NCI-H2171 treated with DMSO at 0.1 percent for 48 hours (cell line): ENCODE data around the gene ZNF750.

Experiments
- DNase-seq: peaks from one replicate; lab custom pipeline; 2025; lab: John Stamatoyannopoulos, UW

The ZNF750 gene

DNA sequence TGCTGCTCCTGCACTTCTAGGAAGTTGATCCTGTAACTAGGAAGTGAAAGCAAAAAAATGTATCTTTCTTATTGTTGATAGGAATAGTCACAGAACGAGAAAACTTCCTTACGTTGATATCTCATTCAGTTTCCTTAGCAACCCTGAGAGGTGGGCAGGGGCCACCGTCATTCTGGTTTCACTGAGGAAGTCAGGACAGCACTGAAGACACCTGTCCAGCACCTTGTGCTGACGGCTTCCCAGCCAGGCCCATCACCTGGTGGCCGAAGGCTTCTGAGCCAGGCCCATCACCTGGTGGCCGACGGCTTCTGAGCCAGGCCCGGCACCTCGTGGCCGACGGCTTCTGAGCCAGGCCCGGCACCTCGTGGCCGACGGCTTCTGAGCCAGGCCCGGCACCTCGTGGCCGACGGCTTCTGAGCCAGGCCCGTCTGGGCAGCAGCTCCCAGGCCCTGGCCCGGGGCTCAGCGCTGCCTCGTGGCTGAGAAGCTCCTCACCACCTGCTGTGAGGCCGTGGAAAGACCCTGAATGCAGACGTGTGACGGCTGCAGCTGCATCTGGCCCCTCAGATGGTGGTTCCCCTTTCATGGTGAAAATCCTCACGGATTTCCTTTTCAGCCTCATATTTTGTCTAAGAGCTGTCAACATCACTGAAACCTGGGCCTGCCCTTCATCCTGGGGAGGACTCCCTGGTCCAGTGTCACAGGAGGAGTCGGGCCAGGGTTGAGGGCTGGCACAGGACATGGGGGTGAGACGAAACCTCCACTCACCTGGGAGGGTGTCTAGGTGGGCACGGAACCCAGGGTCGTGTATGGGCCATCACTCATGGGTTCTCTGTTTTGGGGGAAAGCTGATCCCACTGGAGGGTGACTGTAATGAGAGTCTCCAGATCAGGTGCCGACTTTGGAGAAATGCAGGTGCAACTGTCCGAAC is 33.0 kb upstream of the ZNF750 start:
- no peak for DNase-seq

DNA sequence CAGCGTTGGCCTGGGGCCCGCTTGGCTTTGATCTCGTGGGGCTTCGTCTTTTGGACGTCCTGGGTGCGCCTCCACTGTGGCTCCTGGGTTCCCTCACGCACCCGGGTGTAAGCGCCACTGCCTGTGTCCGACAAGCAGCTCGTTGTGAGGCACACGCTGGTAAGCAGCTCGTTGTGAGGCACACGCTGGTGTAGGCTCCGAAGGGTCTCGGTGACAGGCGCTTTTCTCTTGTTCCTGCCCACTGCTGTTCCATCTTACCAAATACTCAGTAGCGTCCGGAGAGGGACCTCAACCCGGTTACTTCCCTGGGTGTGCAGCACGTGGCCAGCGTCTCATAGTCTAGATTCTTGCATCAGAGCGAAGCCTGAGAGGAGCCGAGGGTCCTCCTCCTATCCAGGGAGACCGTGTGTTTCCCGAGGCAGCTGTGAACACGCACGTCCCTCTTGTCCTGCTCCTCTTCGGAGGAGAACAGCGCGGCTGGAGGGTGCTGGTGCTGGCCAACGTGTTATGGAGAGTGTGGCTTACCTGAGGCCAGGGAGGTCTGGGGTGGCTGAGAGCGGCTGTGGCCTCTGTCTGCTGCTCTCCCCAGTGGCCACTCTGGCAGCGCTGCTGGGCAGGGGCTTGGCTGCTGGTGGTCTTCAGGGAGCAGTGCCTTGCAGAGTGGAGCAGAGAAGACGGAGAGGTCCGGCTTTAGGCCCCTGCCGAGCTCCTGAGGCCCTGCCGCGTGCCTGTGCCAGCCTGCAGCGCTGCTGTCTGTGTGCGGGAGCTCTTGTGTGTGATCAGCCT is 32.1 kb upstream of the ZNF750 start:
- DNase-seq, result no peak

DNA sequence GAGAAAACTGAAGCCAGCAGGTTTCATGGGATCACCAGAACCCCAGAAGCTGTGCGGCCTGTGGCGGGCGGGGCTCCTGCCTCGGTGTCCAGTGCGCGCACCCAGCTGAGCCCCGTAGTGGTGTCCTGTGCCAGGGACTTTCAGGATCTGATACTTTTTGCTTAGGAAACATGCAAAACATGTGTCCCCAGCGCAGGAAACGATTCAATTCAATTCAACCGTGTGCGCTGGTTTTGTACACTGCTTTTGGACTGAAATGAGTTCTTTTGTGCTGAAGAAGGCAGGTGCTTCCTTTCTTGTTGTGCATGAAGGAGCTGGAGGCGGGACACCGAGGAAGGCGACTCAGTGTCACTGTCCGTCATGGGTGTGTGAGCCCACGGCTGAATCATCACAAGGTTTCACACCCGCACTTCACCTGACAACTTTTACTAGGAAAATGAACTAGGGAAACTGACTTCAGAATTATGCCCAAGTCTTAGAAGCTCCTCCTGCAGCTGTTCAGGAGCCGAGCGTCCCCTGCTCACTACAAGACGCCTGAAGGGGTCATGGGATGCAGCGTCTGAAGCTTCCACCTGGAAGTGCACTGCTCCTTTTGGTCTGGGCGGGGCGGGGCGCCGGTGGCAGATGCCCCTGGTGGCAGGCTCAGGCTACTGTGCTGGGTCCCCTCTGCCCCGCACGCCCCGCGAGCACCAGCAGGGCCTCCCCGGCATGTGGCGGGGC is 31.4 kb upstream of the ZNF750 start:
- DNase-seq, result no peak

DNA sequence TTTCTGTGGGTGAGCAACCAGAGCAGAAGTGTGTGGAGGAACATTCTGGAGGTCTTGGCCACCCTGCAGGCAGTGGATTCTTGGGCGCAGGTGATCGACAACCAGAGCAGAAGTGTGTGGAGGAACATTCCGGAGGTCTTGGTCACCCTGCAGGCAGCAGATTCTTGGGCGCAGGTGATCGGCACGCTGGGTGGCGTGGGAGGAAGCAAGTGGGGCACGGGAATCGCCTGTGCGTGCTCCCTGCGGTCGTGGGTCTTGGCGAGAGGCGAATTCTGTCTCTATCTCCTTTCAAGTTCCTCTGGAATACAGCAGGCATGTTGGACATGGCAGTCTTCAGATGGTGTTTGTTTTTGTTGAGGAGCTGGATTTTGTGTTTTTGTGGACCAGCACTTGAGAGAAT is 30.7 kb upstream of the ZNF750 start:
- DNase-seq, result no peak

DNA sequence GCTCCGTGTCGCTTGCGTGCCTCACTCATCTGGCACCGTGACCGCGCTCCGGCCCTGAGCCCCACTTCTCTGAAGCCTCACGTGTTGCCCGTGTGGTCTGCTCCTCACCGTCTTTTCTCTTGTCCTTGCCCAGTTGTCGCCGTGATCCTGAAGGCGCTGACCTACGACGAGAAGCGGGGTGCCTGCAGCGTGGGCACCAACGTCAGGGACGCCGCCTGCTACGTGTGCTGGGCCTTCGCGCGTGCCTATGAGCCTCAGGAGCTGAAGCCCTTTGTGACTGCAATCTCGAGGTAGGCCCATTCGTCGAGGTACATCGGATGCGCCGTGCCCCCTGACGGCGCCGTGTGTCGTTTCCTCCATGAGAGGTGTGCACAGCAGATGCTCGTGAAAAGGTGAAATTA is 30.3 kb upstream of the ZNF750 start:
- no peak for DNase-seq

DNA sequence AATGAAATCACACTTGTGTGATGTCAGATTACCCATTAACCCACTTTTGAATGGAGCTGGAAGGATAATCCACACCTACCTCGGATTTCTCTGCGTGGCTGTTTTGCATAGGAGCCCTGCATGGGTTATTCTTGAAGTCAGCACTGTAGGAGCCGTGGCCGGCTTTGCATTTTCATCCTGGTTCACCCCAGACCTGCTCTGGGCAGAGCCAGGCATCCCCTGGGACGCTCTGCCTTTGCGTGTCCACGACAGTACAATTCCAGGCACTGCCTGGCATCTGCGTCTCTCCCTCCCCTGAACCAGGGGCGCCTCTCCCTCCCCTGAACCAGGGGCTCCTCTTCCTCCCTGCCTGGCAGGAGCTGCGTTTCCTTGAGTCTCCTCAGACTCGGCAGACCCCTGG is 29.7 kb upstream of the ZNF750 start:
- no peak for DNase-seq

DNA sequence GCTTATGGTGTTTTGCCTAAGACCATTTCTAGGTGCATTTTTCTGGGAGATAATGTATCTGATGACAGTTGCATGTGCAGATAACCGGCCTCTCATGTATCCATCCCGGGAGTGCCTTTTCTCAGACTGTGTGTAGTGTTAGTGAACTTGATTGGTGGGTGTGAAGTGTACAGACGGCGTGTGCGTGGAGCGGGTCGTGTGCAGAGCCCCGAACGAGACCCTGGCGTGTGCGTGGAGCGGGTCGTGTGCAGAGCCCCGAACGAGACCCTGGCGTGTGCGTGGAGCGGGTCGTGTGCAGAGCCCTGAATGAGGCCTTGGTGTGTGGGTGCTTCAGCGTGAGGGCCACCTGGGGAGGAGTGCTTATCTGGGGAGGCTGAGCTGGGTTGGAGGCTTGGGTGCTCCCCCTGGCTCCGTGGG is 28.9 kb upstream of the ZNF750 start:
- no peak for DNase-seq

DNA sequence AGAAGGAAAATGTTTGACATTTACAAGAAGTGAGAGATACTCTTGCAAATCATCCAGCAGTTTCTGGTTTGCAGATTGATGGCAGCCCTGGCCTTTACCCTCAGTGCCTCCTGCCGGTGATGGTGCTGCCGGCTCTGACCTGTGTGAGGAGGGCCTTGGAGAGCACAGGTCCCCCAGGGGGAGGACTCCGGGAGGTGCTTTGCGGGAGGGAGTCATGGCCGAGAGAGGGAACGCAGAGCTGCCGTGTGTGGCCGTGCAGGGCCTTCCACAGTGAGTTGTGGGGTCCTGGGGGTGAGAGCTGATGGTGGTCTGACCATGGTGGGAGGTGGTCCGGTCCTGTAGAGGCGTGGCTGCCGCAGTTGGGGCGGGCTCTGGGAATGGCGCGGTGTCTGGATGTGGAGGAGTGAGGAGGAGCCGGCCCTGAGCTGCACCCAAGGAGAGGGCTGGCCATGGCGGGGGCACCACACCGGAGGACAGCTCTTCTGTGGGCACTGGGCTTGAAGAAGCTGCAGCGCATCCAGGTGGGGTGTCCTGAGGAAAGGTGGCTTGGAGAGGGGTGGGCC is 28.0 kb upstream of the ZNF750 start:
- no peak for DNase-seq

DNA sequence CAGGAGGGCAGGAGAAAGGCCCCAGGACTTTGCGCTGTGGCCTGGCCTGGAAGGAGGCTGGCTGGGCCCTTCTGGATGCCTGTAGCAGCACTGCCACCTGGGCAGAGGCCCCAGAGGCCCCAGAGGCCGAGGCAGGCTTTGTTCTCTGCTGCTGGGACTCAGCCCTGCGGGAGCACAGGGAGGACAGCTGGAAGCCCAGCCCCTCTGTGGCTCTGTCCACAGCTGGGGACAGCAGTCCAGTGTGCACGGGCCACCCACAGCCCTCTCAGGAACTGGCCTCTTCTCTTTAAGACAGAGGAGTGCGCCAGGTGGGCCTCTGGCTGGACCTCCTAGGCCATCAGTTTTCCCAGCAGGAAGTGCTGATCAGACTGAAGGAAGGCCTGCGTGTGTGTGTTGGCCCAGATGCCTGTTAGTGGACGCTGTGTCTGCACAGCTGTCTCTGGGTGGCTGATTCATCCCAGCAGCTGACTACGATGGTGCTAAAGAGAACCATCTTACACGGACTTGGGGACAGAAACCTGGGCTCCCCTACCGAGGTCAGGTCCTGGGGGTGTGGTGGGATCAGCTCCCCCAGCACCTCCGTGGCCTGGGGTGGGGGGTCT is 26.9 kb upstream of the ZNF750 start:
- no peak for DNase-seq

DNA sequence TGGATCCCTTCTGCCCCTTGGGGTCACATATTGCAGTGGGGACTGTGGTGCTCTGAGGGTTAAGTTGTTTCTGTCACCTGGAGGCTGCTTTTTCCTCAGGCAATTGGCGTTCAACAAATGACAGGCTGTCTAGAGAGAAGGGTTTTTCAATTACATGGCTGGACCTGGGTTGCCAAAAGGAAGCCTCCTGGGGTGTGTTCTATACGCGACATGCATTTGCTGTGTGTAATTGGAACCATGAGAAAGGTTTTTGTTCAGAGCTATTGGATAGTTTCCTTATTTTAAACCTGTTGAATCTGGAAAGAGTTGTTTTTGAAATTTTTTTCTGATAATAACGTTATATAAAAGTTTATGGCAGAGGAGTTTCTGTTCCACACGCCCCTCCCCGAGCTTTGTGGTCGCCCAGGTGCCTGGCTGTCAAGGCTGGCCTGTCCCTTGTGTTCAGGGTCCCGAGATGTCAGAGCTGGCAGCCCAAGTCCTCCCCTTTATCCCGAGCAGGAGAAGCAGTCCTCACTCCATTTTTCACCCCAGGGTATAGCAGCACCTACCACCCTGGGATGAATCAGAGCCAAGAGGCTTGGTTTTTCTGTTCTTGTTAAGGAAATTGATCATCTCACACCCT is 26.1 kb upstream of the ZNF750 start:
- DNase-seq, result peak; percentile 30

DNA sequence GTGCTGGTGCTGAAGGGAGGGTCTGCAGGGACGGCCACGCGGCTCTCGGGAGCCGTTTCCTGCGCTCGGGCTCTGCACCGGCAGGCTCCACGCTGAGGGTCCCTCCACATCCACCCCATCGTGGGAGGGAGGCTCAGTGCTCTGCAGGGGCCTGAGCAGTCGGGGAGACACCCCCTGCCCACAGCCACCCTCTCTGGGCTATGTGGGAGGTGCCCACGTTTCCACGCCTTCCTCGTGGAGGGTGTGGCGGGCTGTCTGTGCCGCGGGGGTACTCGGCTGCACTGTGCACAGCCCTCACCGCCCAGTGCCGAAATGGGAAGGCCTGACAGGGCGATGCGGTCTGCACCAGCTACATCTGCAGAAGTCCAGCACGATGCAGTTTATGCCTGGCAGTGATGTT is 25.5 kb upstream of the ZNF750 start:
- DNase-seq, result no peak

DNA sequence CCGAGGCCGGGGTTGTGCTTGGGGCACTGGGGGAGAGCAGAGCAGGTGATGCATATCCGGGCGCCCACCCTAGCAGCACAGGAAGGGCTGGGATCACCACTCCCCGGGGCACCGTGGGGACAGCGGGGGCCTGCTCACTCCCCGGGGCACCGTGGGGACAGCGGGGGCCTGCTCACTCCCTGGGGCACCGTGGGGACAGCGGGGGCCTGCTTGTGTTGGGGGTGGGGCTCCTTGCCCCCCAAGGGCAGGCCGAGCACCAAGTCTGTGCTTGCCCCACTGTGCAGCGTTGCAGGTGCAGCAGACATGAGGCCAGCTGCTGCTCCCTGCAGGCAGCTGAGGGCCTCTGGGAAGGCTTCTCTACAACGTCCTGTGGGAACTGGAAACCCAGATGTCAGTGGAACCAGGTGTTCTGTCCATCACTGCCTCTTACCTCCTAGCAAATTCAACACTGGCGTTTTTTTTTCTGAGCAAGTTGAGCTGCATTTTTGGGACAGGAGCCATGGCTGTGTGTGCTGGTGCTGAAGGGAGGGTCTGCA is 25.0 kb upstream of the ZNF750 start:
- peak; percentile 89 for DNase-seq

DNA sequence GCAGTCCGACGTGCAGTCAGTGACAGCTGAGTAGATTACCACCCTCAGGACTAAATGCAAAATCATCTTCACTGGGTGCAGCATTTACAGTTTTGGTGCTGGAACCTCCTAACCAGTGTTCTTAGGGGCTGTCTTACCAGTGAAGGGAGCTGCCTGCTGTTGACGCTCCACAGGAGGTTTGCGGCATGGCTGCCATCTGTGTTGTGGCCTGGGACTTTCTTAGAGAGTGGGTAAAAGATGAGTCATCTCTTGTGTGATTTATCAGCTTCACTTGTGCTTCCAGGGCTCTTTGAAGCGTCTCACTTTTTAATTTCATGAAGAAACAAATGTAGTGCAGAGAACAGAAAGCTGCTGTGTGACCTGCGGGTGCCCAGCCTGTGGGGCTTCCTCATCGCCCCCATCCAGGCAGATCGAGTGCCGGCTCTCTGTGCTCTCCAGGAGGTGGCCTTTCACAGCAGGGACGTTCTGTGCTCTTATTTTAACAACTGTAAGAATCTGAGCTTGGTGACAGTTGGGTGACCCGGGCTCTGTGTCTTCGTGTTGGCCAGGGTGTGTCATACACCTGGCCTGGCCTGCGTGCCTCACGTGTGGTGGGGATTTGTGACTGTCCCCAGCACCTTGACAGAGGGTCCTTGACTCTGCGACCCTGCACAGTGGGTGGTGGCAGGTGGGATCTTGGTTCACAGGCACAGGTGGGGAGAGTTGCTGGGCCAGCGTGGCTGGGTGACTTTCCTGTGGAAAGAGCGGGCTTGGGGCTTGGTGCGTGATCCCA is 24.3 kb upstream of the ZNF750 start:
- DNase-seq, result peak; percentile 83

DNA sequence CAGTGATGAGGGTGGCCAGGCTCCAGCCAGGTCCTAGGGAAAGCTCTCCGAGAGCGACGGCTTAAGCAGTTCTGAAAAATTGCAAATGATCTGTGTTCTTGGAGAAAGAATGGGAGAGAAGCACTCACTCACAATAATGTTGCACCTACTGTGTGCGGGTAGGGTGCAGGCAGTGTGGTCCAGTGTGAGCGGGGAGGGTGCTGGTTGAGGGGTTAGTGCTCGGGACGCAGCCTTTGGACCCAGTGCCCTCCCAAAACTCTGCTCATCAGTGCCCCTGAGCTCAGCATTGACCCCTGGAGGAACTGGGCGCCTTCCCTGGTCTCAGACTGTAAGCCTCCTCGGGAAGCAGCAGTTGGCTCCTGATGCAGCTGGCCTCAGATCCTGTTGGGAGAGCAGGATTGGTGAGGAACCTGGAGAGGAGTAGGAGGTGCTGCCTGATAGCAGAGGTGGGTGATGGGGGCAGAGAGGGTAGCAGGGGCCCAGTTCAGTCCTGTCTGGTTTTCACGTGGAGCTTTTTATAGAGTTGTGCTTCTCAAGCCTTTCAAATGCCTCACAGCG is 23.6 kb upstream of the ZNF750 start:
- peak; percentile 73 for DNase-seq

DNA sequence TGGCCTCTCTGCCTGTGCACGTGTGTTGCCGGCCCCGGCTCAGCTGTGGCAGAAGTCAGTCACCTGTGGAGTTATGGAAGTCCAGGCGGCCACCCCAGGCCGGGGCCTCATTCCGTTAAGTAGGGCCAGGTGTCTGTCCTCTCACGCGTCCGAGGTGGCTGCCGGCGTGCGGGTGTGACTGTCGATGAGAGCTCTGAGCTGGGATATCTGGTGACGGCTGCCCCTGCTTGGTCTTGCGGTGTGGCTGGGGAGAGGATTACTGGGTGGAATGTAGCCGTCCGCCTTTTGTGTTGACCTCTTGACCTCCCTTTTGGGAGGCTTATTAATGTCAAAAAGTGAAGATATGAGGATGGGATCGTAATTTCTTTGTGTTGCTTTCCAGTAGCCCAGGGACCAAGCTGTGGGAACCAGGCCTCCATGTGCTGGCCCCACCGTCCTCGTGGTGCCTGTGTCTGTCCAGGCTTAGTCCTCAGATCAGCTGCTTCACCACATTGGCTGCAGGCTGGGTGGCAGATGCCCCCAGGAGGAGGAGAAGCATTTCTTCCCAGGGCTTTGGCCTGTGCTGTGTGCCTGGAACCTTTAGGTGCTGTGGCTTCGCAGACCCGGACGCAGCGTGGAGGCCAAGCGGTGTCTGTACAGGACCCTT is 23.0 kb upstream of the ZNF750 start:
- DNase-seq, result no peak

DNA sequence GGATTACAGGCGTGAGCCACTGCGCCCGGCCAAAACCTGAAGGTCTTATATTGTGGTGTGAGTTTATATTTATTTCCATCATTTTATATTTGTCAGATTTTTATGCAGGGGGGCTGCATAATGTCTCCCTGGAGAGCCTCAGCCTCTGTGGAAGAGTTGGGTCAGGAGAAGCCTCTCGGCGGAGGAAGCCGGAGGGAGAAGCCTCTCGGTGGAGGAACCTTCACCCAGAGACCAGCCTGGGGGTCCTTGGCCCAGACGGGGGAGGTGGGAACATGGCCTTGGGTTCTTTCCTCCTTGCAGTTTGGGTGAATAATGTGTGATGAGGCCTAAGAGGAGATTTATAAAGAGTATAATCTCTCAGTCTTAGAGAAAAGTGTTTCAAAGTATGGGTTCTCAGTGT is 22.4 kb upstream of the ZNF750 start:
- DNase-seq, result no peak

DNA sequence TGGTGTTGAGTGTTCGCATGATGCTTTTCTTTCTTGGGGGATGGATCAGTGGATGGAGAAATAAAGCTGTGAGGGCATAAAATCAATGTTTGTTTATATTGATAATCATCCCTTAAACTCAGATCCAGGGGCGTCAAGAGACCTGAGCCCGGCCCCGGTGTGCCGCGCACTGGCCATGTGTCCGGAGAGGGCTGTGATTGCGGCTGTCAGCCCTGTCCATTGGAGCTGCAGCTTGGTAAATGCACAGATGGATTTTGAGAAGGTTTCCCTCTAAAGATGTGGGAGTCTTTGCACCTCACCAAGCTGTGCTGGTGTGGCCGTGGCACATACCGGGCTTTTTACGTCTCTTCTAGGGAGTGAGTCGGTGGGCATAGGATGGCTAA is 21.6 kb upstream of the ZNF750 start:
- DNase-seq, result no peak

DNA sequence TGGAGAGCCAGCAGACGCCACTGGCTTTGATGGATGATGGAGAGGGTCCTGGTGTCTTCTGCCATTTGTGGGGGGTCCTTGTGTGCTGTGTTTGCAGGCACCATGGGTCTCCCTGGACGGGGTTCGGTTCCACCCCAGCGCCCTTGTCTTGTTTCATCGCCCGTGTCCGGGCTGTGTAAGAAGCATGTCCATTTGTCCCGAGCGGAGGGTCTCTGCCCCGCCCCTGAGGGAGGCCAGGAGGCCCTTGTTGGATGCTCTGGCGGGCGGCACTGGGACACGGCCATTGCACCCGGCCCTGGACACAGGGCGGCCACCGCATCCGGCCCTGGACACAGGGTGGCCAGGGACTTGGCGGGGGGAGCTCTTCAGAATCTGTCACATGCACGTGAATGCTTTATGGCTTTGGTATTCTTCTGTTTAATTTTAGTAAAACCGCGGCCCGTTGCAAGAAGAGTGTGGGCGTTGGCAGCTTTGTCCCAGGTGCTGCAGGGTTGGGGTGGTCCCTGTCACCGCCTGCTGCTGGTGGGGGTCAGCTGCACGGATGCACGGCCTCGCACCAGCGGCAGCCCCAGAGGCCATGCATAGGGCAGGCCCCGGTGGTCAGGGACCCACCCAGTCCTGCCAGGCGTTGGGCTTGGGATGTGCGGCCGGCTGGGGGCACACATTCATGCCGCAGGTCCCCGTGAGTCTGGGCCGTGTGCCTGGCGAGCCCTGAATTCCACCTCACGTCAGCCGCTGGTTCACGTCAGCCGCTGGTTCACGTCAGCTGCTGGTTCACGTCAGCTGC is 21.0 kb upstream of the ZNF750 start:
- DNase-seq, result no peak
